Mucosa of rectum (tissue), 2 donors: ENCODE data around the gene ZNF266.

Experiments used
- H3K27ac ChIP-seq, 2 donors: one replicate each; pipeline ENCODE4 v1.7.0; 2013; ENCODE audit warnings: inconsistent platforms in 2 of 2, low read depth in 2 of 2, low read length in 2 of 2
- H3K27me3 ChIP-seq, 2 donors: one replicate each; pipeline ENCODE4 v1.7.0; 2013; ENCODE audit warnings: low read length in 2 of 2; ENCODE audit not compliant: control insufficient read depth in 2 of 2, insufficient read depth in 2 of 2
- H3K36me3 ChIP-seq, 2 donors: one replicate each; pipeline ENCODE4 v1.7.0; 2013; ENCODE audit warnings: low read length in 2 of 2; ENCODE audit not compliant: control insufficient read depth in 2 of 2, insufficient read depth in 2 of 2
- H3K4me1 ChIP-seq, 2 donors: one replicate each; pipeline ENCODE4 v1.7.0; 2013; ENCODE audit warnings: low read length in 2 of 2, mild to moderate bottlenecking in 1 of 2; ENCODE audit not compliant: control insufficient read depth in 2 of 2, insufficient read depth in 2 of 2
- H3K4me3 ChIP-seq, 2 donors: one replicate each; pipeline ENCODE4 v1.7.0; 2013; ENCODE audit warnings: low read length in 2 of 2
- H3K9ac ChIP-seq, 2 donors: one replicate each; pipeline ENCODE4 v1.7.0; 2013; ENCODE audit warnings: low read length in 2 of 2, low read depth in 1 of 2, mild to moderate bottlenecking in 1 of 2
- H3K9me3 ChIP-seq, 2 donors: one replicate each; pipeline ENCODE4 v1.7.0; 2013; ENCODE audit warnings: low read length in 2 of 2; ENCODE audit not compliant: control insufficient read depth in 2 of 2
- donor health status: healthy.
- donor health status: Normal muscosa, but diverticular disease.

ZNF266 gene

GRCh38 chr19:9430444-9430843, 4.9 kb downstream of the ZNF266 start:
- H3K9me3 ChIP-seq, result peaks cover 0 to 8% of the 10 kb centered on the region in 2 donors

GRCh38 chr19:9427941-9428340, 7.4 kb downstream of the ZNF266 start:
- H3K36me3 ChIP-seq, result peaks cover 60 to 63% of the 10 kb centered on the region in 2 donors
- no peaks in the 10 kb centered on the region for H3K27me3 ChIP-seq
- no peak overlapping the region for H3K4me3 ChIP-seq
- H3K4me1 ChIP-seq, result no peaks in the 10 kb centered on the region
- H3K27ac ChIP-seq, result no peak overlapping the region
- peaks cover 0 to 14% of the 10 kb centered on the region in 2 donors for H3K9me3 ChIP-seq
- no peak overlapping the region for H3K9ac ChIP-seq

More at GRCh38 chr19:9430444-9430843, 4.9 kb downstream of the ZNF266 start:
- Histone ChIP-seq H3K27me3 (no peaks in the 10 kb centered on the region), H3K36me3 (peaks cover 40 to 42% of the 10 kb centered on the region in 2 donors), H3K4me1 (peaks cover 5 to 11% of the 10 kb centered on the region in 2 donors), H3K27ac (no peak overlapping the region), H3K4me3 (no peak overlapping the region), H3K9ac (no peak overlapping the region)

- Histone ChIP-seq H3K27ac (no peak overlapping the region), H3K9ac (no peak overlapping the region), H3K36me3 (peaks cover 45 to 57% of the 10 kb centered on the region in 2 donors), H3K27me3 (no peaks in the 10 kb centered on the region), H3K9me3 (peaks cover 57 to 59% of the 10 kb centered on the region in 2 donors), H3K4me1 (no peaks in the 10 kb centered on the region), H3K4me3 (no peak overlapping the region)
These were observed 22.0 kb downstream of the ZNF266 start for GRCh38 chr19:9413240-9413954.

- H3K9ac ChIP-seq, result no peak overlapping the region
- no peaks in the 10 kb centered on the region for H3K27me3 ChIP-seq
- peaks cover 21 to 27% of the 10 kb centered on the region in 2 donors for H3K9me3 ChIP-seq
- peaks cover 0 to 5% of the 10 kb centered on the region in 2 donors for H3K36me3 ChIP-seq
- H3K27ac ChIP-seq, result no peak overlapping the region
- H3K4me3 ChIP-seq, result no peak overlapping the region
- H3K4me1 ChIP-seq, result no peaks in the 10 kb centered on the region
These were observed 27.5 kb downstream of the ZNF266 start for GRCh38 chr19:9407827-9408226.

- Histone ChIP-seq H3K9me3 (peaks cover 11 to 18% of the 10 kb centered on the region in 2 donors), H3K27ac (no peak overlapping the region), H3K9ac (no peak overlapping the region), H3K4me3 (peak overlapping the region; percentile 51 to 73), H3K36me3 (no peaks in the 10 kb centered on the region), H3K27me3 (no peaks in the 10 kb centered on the region), H3K4me1 (no peaks in the 10 kb centered on the region)
These were observed 28.5 kb downstream of the ZNF266 start for GRCh38 chr19:9406798-9407352.

GRCh38 chr19:9381361-9381785, 54.0 kb downstream of the ZNF266 start:
- H3K27ac ChIP-seq, result no peak overlapping the region
- H3K4me1 ChIP-seq, result no peaks in the 10 kb centered on the region
- no peaks in the 10 kb centered on the region for H3K27me3 ChIP-seq
- no peak overlapping the region for H3K9ac ChIP-seq
- peaks cover 29 to 58% of the 10 kb centered on the region in 2 donors for H3K36me3 ChIP-seq
- H3K9me3 ChIP-seq, result peaks cover 63 to 80% of the 10 kb centered on the region in 2 donors
- H3K4me3 ChIP-seq, result no peak overlapping the region

- Histone ChIP-seq H3K9ac (no peak overlapping the region), H3K4me1 (no peaks in the 10 kb centered on the region), H3K9me3 (peaks cover 12 to 15% of the 10 kb centered on the region in 2 donors), H3K4me3 (no peak overlapping the region), H3K27ac (no peak overlapping the region), H3K36me3 (peaks cover 0 to 5% of the 10 kb centered on the region in 2 donors), H3K27me3 (no peaks in the 10 kb centered on the region)
These were observed 64.4 kb downstream of the ZNF266 start for GRCh38 chr19:9370738-9371619.

GRCh38 chr19:9362905-9363304, 72.5 kb downstream of the ZNF266 start, which contains the start of gene ZNF177:
TSS of gene ZNF177 (plus strand) at chr19:9363013. CDS start at chr19:9378312, 15,299 bp downstream.
- Histone ChIP-seq H3K4me3 (no peak within 1 kb of the TSS), H3K9ac (no peak within 1 kb of the TSS), H3K4me1 (no peaks in the 10 kb centered on the region), H3K27me3 (no peaks in the 10 kb centered on the region), H3K9me3 (peaks cover 6 to 21% of the 10 kb centered on the region in 2 donors), H3K36me3 (no peaks in the 10 kb centered on the region), H3K27ac (no peak within 1 kb of the TSS)
